ENCODE data around the gene C3AR1.

- TF ChIP-seq CTCF (conservative IDR thresholded peaks at IDR 0.05; ENCODE audit: low read length) (no peak), EZH2phosphoT487 (IDR thresholded peaks at IDR 0.05; ENCODE audit: borderline replicate concordance, low read depth, low read length) (no peak)
These were observed 23.6 kb upstream of the C3AR1 start for GRCh38 chr12:8089716-8090115.
